IMR-90 (cell line): ENCODE results near the gene KLF11. TPM values are rescaled to one million over a fixed set of nuclear protein-coding genes. Genes with fewer than 3 reads are reported as not detected.

ENCODE experiments used
- ATAC-seq: fragments of 200-7000 bp; cut with Tn5 transposase; 2 replicates; pipeline ENCODE4 v1.9.1; 2020; ENCODE audit warnings: low read depth, mild to moderate bottlenecking, moderate library complexity
- BruUV-seq: library from RNA; stranded (reverse); fragments of 400-500 nt; replicated peaks from 2 replicates; lab custom pipeline; 2021; lab: Mats Ljungman, UMichigan
- CTCF ChIA-PET: fragments of 300-600 bp; formaldehyde crosslinking; extraction: SDS; loops from one replicate; lab custom pipeline; 2021; ENCODE audit warnings: antibody characterized with exemption; lab: Yijun Ruan, JAX
- POLR2A ChIA-PET: fragments of 300-600 bp; sonication (Branson Sonifier 250); formaldehyde crosslinking; loops from one replicate; lab custom pipeline; 2022; ENCODE audit warnings: antibody characterized with exemption; ENCODE audit not compliant: unreplicated experiment; lab: Charles Lee
- DNase-seq: peaks from one replicate; pipeline ENCODE4 v3.0.0; 2013
- H2AFZ ChIP-seq: replicated peaks from 2 replicates; pipeline ENCODE3; 2013; ENCODE audit warnings: low read length, mild to moderate bottlenecking; ENCODE audit not compliant: poor library complexity
- H2AK5ac ChIP-seq: 2 replicates; pipeline ENCODE4 v1.6.1; 2013; ENCODE audit warnings: low read depth, low read length, inconsistent platforms
- H2AK9ac ChIP-seq: replicated peaks from 2 replicates; pipeline ENCODE3; 2013; ENCODE audit warnings: mild to moderate bottlenecking, low read depth, low read length, moderate library complexity; ENCODE audit not compliant: poor library complexity
- H2BK120ac ChIP-seq: 2 replicates; pipeline ENCODE4 v1.6.1; 2013; ENCODE audit warnings: low read depth, low read length, inconsistent platforms
- H2BK15ac ChIP-seq: 3 replicates; pipeline ENCODE4 v1.6.1; 2013; ENCODE audit warnings: low read depth, low read length, inconsistent platforms
- H2BK20ac ChIP-seq: 2 replicates; pipeline ENCODE4 v1.6.1; 2013; ENCODE audit warnings: low read depth, mild to moderate bottlenecking, inconsistent platforms, low read length, moderate library complexity
- H2BK5ac ChIP-seq: 2 replicates; pipeline ENCODE4 v1.6.1; 2013; ENCODE audit warnings: mild to moderate bottlenecking, low read depth, low read length, inconsistent platforms; ENCODE audit not compliant: poor library complexity, severe bottlenecking
- H3K14ac ChIP-seq: replicated peaks from 2 replicates; pipeline ENCODE4 v1.6.1; 2013; ENCODE audit warnings: low read depth, low read length, inconsistent platforms
- H3K18ac ChIP-seq: 2 replicates; pipeline ENCODE4 v1.6.1; 2013; ENCODE audit warnings: low read depth, low read length, control low read depth
- H3K23ac ChIP-seq: 2 replicates; pipeline ENCODE4 v1.6.1; 2013; ENCODE audit warnings: low read depth, low read length, inconsistent platforms
- H3K27ac ChIP-seq: 2 replicates; pipeline ENCODE4 v1.5.1; 2013; ENCODE audit warnings: mild to moderate bottlenecking, control low read depth, low read length; ENCODE audit not compliant: insufficient read depth
- H3K27me3 ChIP-seq: 2 replicates; pipeline ENCODE4 v1.6.1; 2013; ENCODE audit warnings: low read length; ENCODE audit not compliant: control insufficient read depth, insufficient read depth
- H3K36me3 ChIP-seq: 2 replicates; pipeline ENCODE4 v1.6.1; 2013; ENCODE audit warnings: low read length, mixed read lengths; ENCODE audit not compliant: control insufficient read depth, insufficient read depth
- H3K4ac ChIP-seq: 2 replicates; pipeline ENCODE4 v1.6.1; 2013; ENCODE audit warnings: low read depth, low read length, inconsistent platforms
- H3K4me1 ChIP-seq: 2 replicates; pipeline ENCODE4 v1.6.1; 2013; ENCODE audit warnings: low read length, mixed read lengths; ENCODE audit not compliant: control insufficient read depth, insufficient read depth
- H3K4me2 ChIP-seq: 2 replicates; pipeline ENCODE4 v1.6.1; 2013; ENCODE audit warnings: low read depth, mild to moderate bottlenecking, control low read depth, low read length, moderate library complexity
- H3K4me3 ChIP-seq: 2 replicates; pipeline ENCODE4 v1.5.1; 2013; ENCODE audit warnings: low read depth, mild to moderate bottlenecking, control low read depth, low read length, moderate library complexity; ENCODE audit not compliant: insufficient read depth
- H3K56ac ChIP-seq: 2 replicates; pipeline ENCODE4 v1.6.1; 2013; ENCODE audit warnings: low read length, inconsistent platforms; ENCODE audit not compliant: insufficient read depth; ENCODE audit errors: extremely low read depth
- H3K79me1 ChIP-seq, 2 experiments: 2 replicates each; pipeline ENCODE4 v1.6.1; 2013; ENCODE audit warnings: low read length in 2 of 2, inconsistent platforms in 1 of 2, low read depth in 1 of 2
- H3K9ac ChIP-seq: 2 replicates; pipeline ENCODE4 v1.6.1; 2013; ENCODE audit warnings: low read depth, low read length, control low read depth
- H3K9me1 ChIP-seq: 2 replicates; pipeline ENCODE4 v1.6.1; 2013; ENCODE audit warnings: low read length, inconsistent platforms; ENCODE audit not compliant: insufficient read depth
- H3K9me3 ChIP-seq: 2 replicates; pipeline ENCODE4 v1.6.1; 2013; ENCODE audit warnings: low read length; ENCODE audit not compliant: control insufficient read depth, insufficient read depth
- H4K20me1 ChIP-seq: 2 replicates; pipeline ENCODE4 v1.6.1; 2013; ENCODE audit warnings: low read length, inconsistent platforms; ENCODE audit not compliant: insufficient read depth
- H4K5ac ChIP-seq: 2 replicates; pipeline ENCODE4 v1.6.1; 2013; ENCODE audit warnings: mild to moderate bottlenecking, low read depth, low read length, control low read depth
- H4K8ac ChIP-seq, 2 experiments: 2 replicates each; pipeline ENCODE4 v1.6.1; 2013; ENCODE audit warnings: low read depth in 2 of 2, low read length in 2 of 2, control low read depth in 1 of 2, inconsistent platforms in 1 of 2
- H4K91ac ChIP-seq: 2 replicates; pipeline ENCODE4 v1.6.1; 2013; ENCODE audit warnings: low read depth, low read length, inconsistent platforms; ENCODE audit not compliant: insufficient read depth
- BHLHE40 ChIP-seq: fragments of 150-350 bp; IDR thresholded peaks from 2 replicates; pipeline ENCODE4 v1.6.1; 2016; ENCODE audit warnings: mild to moderate bottlenecking, low read depth, low read length
- CEBPB ChIP-seq: IDR thresholded peaks from 2 replicates; pipeline ENCODE4 v1.6.1; 2012; ENCODE audit warnings: low read depth, low read length, improper control_type of control experiment
- CHD1 ChIP-seq: IDR thresholded peaks from 2 replicates; pipeline ENCODE4 v1.6.1; 2012; ENCODE audit warnings: low read depth, low read length, improper control_type of control experiment
- CTCF ChIP-seq: conservative IDR thresholded peaks from 2 replicates; pipeline ENCODE4 v1.5.1; 2012; ENCODE audit warnings: mild to moderate bottlenecking, low read depth, low read length, improper control_type of control experiment
- ELK1 ChIP-seq: fragments of 150-350 bp; IDR thresholded peaks from 2 replicates; pipeline ENCODE4 v1.6.1; 2016; ENCODE audit warnings: low read depth, mild to moderate bottlenecking, low read length, moderate library complexity, borderline replicate concordance
- FOS ChIP-seq: fragments of 150-350 bp; IDR thresholded peaks from 2 replicates; pipeline ENCODE4 v1.6.1; 2016; ENCODE audit warnings: low read depth, low read length
- MAFK ChIP-seq: IDR thresholded peaks from 2 replicates; pipeline ENCODE4 v1.6.1; 2012; ENCODE audit warnings: low read depth, low read length, improper control_type of control experiment
- MAZ ChIP-seq: IDR thresholded peaks from 2 replicates; pipeline ENCODE4 v1.6.1; 2012; ENCODE audit warnings: low read depth, mild to moderate bottlenecking, low read length, improper control_type of control experiment, moderate library complexity, borderline replicate concordance
- MXI1 ChIP-seq: IDR thresholded peaks from 2 replicates; pipeline ENCODE4 v1.6.1; 2012; ENCODE audit warnings: low read depth, mild to moderate bottlenecking, low read length, moderate library complexity, borderline replicate concordance
- NFE2L2 ChIP-seq: fragments of 150-350 bp; IDR thresholded peaks from 2 replicates; pipeline ENCODE4 v1.6.1; 2016; ENCODE audit warnings: low read depth, mild to moderate bottlenecking, low read length
- POLR2A ChIP-seq: IDR thresholded peaks from 2 replicates; pipeline ENCODE4 v1.6.1; 2012; ENCODE audit warnings: mild to moderate bottlenecking, low read depth, low read length
- RAD21 ChIP-seq: IDR thresholded peaks from 2 replicates; pipeline ENCODE4 v1.6.1; 2012; ENCODE audit warnings: low read length, improper control_type of control experiment
- RCOR1 ChIP-seq: IDR thresholded peaks from 2 replicates; pipeline ENCODE4 v1.6.1; 2012; ENCODE audit warnings: mild to moderate bottlenecking, low read length, improper control_type of control experiment; ENCODE audit not compliant: insufficient replicate concordance
- RFX5 ChIP-seq: IDR thresholded peaks from 2 replicates; pipeline ENCODE4 v1.8.0; 2012; ENCODE audit warnings: low read depth, mild to moderate bottlenecking, low read length, moderate library complexity
- SMC3 ChIP-seq: fragments of 150-350 bp; IDR thresholded peaks from 2 replicates; pipeline ENCODE4 v1.6.1; 2016; ENCODE audit warnings: low read depth, mild to moderate bottlenecking, antibody characterized with exemption, low read length, moderate library complexity
- USF2 ChIP-seq: fragments of 150-350 bp; IDR thresholded peaks from 2 replicates; pipeline ENCODE4 v1.6.1; 2017; ENCODE audit warnings: mild to moderate bottlenecking, antibody characterized with exemption, low read length, low read depth
- WGBS, 2 experiments: methylation state at CpG; one replicate each; pipeline versions ENCODE4 v1.1.5 to v1.1.7; 2013; ENCODE audit warnings: missing lambda C conversion rate in 2 of 2; ENCODE audit not compliant: insufficient read length in 1 of 2; ENCODE audit errors: extremely low coverage in 2 of 2; 5-methylcytosine and 5-hydroxymethylcytosine counted together
- dilution Hi-C: fragments of 300-500 bp; cut with HindIII; formaldehyde crosslinking; loops from one replicate; pipeline ENCODE4 v1.14.3; 2018; ENCODE audit warnings: low sequenced_read_pairs; ENCODE audit not compliant: unreplicated experiment
- in situ Hi-C: fragments of 300-500 bp; cut with MboI; formaldehyde crosslinking; loops from 3 replicates; pipeline ENCODE4 v1.14.3; 2019; ENCODE audit warnings: low sequenced_read_pairs, inconsistent platforms, mixed read lengths
- intact Hi-C: fragments of 100-400 bp; cut with micrococcal nuclease; formaldehyde crosslinking; loops from 2 replicates; pipeline ENCODE4 v1.10.0; 2022
- polyA plus RNA-seq, 3 experiments: library from polyadenylated mRNA; depleted of rRNA; stranded (reverse); fragments of >200 nt; gene quantifications; 2 replicates each; pipeline ENCODE4 v1.2.3, GENCODE V29; 2012; ENCODE audit warnings: low replicate concordance in 1 of 3
- total RNA-seq: library from RNA; depleted of rRNA; stranded (reverse); fragments of >200 nt; gene quantifications from 2 replicates; pipeline ENCODE4 v1.2.3, GENCODE V29; 2012

KLF11 gene
- total and polyA plus RNA-seq, 2 of the 4 experiments (the other 2 are of a cell fraction), result 2.0 to 2.4 TPM

- no peak overlapping the region for H3K56ac ChIP-seq
- no peaks in the 10 kb centered on the region; the same call in 1 of the 2 replicates for H3K9me1 ChIP-seq
- H2BK20ac ChIP-seq, result no peak overlapping the region
- ChIA-PET CTCF (interaction anchor here (0.7 kb wide), 1 partner anchor 474 kb away, joined by 3 read pairs; no protein-coding TSS in a partner anchor), POLR2A (no interaction called here)
- no peaks in the 10 kb centered on the region for H3K79me1 ChIP-seq
- no peak for DNase-seq
- no peaks in the 10 kb centered on the region for H3K4me1 ChIP-seq
- no CpG with 5 or more reads among the region's 2 CpGs for WGBS, 2 experiments
- no peak overlapping the region for H4K5ac ChIP-seq
- H2AK5ac ChIP-seq, result no peak overlapping the region
- H3K23ac ChIP-seq, result no peak overlapping the region
- peaks cover 2% of the 10 kb centered on the region for H3K27me3 ChIP-seq
- H4K8ac ChIP-seq, result no peak overlapping the region
- ATAC-seq, result no peak
- no peak overlapping the region for H3K27ac ChIP-seq
- no peaks in the 10 kb centered on the region for H3K36me3 ChIP-seq
- no peak overlapping the region for H3K4me3 ChIP-seq
- intact Hi-C loops, result no loop called here
- TF ChIP-seq BHLHE40, result no peak
- no peak for TF ChIP-seq NFE2L2
- TF ChIP-seq RFX5, result no peak
- TF ChIP-seq SMC3, result no peak
- TF ChIP-seq USF2, result no peak
- no peak for TF ChIP-seq CHD1
- no peak for TF ChIP-seq MAFK
- TF ChIP-seq MXI1, result no peak
- TF ChIP-seq POLR2A, result no peak
- no peak for TF ChIP-seq CEBPB
- no peak for TF ChIP-seq RCOR1
- no peak for TF ChIP-seq ELK1
- no peak for TF ChIP-seq RAD21
- no peak for TF ChIP-seq MAZ
- TF ChIP-seq CTCF, result no peak
- no peak for TF ChIP-seq FOS
- H4K20me1 ChIP-seq, result no peaks in the 10 kb centered on the region
- no peak overlapping the region for H3K9ac ChIP-seq
- H3K4me2 ChIP-seq, result no peak overlapping the region
- H3K14ac ChIP-seq, result no peak overlapping the region
- BruUV-seq, result no TSS peak
- no peak overlapping the region for H2AFZ ChIP-seq
- in situ Hi-C loops, result no loop called here
- no peak overlapping the region for H2BK15ac ChIP-seq
- peaks cover 2% of the 10 kb centered on the region; the same call in 1 of the 2 replicates for H3K9me3 ChIP-seq
- H3K18ac ChIP-seq, result no peak overlapping the region
- dilution Hi-C loops, result no loop called here
- no peak overlapping the region for H3K4ac ChIP-seq
- no peak overlapping the region for H2BK5ac ChIP-seq
- H2AK9ac ChIP-seq, result no peak overlapping the region
- no peak overlapping the region for H2BK120ac ChIP-seq
- H4K91ac ChIP-seq, result no peak overlapping the region
These were observed 24.0 kb downstream of the KLF11 start for GRCh38 chr2:10067330-10067729.
